Measurements from ENCODE around the gene VAT1. TPM values are rescaled to one million over a fixed set of nuclear protein-coding genes. Genes with fewer than 3 reads are reported as not detected.

Gene VAT1
- total RNA-seq, 4 donors from 2014 or later, result 89.2 to 187 (median 139) TPM

GRCh38 chr17:42971589-42971988 lies 50.6 kb downstream of the VAT1 start:
- H3K4me1 ChIP-seq, result no peaks in the 10 kb centered on the region
- no peaks in the 10 kb centered on the region for H3K27me3 ChIP-seq
- ATAC-seq, result no peak
- no peaks in the 10 kb centered on the region for H3K36me3 ChIP-seq
- no peak overlapping the region for H3K4me3 ChIP-seq
- H3K27ac ChIP-seq, result no peak overlapping the region
- TF ChIP-seq EP300 (IDR thresholded peaks at IDR 0.05) (no peak), POLR2AphosphoS5 (IDR thresholded peaks at IDR 0.05) (no peak), CTCF (IDR thresholded peaks at IDR 0.05) (no peak), POLR2A (IDR thresholded peaks at IDR 0.05) (no peak)
- 60% methylated on average over 1 of the region's 5 CpGs; no CpG with 5 or more reads in 1 of the 2 donors for WGBS, 2 donors (ENCODE audit: low coverage in 1 of 2)
- H3K9me3 ChIP-seq, result no peaks in the 10 kb centered on the region

- no peak for ATAC-seq
- no peaks in the 10 kb centered on the region for H3K27me3 ChIP-seq
- no peak for TF ChIP-seq CTCF (IDR thresholded peaks at IDR 0.05)
- no peak for TF ChIP-seq EP300 (IDR thresholded peaks at IDR 0.05)
- no peaks in the 10 kb centered on the region for H3K9me3 ChIP-seq
- no peaks in the 10 kb centered on the region for H3K36me3 ChIP-seq
- WGBS, 2 donors (ENCODE audit: low coverage in 1 of 2), result 22 to 33% methylated on average over 3 of the region's 5 CpGs
- no peak overlapping the region for H3K27ac ChIP-seq
- peaks cover 0 to 8% (median 0%) of the 10 kb centered on the region in 3 donors for H3K4me1 ChIP-seq
- H3K4me3 ChIP-seq, result no peak overlapping the region
These were observed 53.1 kb downstream of the VAT1 start for GRCh38 chr17:42969001-42969581.

GRCh38 chr17:42967925-42968324 lies 54.3 kb downstream of the VAT1 start:
- TF ChIP-seq POLR2AphosphoS5 (IDR thresholded peaks at IDR 0.05) (no peak), CTCF (IDR thresholded peaks at IDR 0.05) (no peak), EP300 (IDR thresholded peaks at IDR 0.05) (no peak), POLR2A (IDR thresholded peaks at IDR 0.05) (no peak)
- 75% methylated on average over 1 of the region's 1 CpG; no CpG with 5 or more reads in 1 of the 2 donors for WGBS, 2 donors (ENCODE audit: low coverage in 1 of 2)

More at GRCh38 chr17:42967925-42968324, 54.3 kb downstream of the VAT1 start:
- peaks cover 0 to under 1% of the 10 kb centered on the region in 2 donors for H3K36me3 ChIP-seq
- H3K27ac ChIP-seq, result no peak overlapping the region
- H3K4me3 ChIP-seq, result no peak overlapping the region
- no peaks in the 10 kb centered on the region for H3K27me3 ChIP-seq
- peaks cover 0 to 19% (median 5%) of the 10 kb centered on the region in 3 donors for H3K4me1 ChIP-seq
- no peak for ATAC-seq
- no peaks in the 10 kb centered on the region for H3K9me3 ChIP-seq

Other genes starting within 250 kb of the VAT1 start
- 10 to 100 TPM; 43.1 to 64.0 (median 44.8) TPM for gene VPS25, start 248.9 kb downstream of the VAT1 start, total RNA-seq
- gene WNK4, start 241.8 kb downstream of the VAT1 start, total RNA-seq, result 1 to 10 TPM in 3 of 4 donors, under 1 TPM in 1; 0.78 to 6.7 (median 1.6) TPM
- gene COA3, start 223.7 kb downstream of the VAT1 start, total RNA-seq, result 10 to 100 TPM; 55.3 to 81.4 (median 66.8) TPM
- gene CNTD1, start 223.5 kb downstream of the VAT1 start, total RNA-seq, result under 1 TPM in 3 of 4 donors, not detected in 1; 0.20 to 0.93 (median 0.78) TPM
- gene BECN1, start 198.1 kb downstream of the VAT1 start, total RNA-seq, result 100 to 1,000 TPM; 143 to 185 (median 155) TPM
- 100 to 1,000 TPM in 1 of 4 donors, 10 to 100 TPM in 3; 60.7 to 109 (median 82.0) TPM for gene PSME3, start 189.0 kb downstream of the VAT1 start, total RNA-seq
- gene AOC2, start 177.8 kb downstream of the VAT1 start, total RNA-seq, result 1 to 10 TPM in 3 of 4 donors, under 1 TPM in 1; 0.81 to 1.7 (median 1.4) TPM
- gene AOC3, start 171.2 kb downstream of the VAT1 start, total RNA-seq, result 100 to 1,000 TPM in 2 of 4 donors, 10 to 100 TPM in 2; 48.3 to 196 (median 108) TPM
- not detected for gene G6PC1, start 121.6 kb downstream of the VAT1 start, total RNA-seq
- gene AARSD1, start 57.9 kb downstream of the VAT1 start, total RNA-seq, result 10 to 100 TPM; 10.9 to 39.5 (median 26.3) TPM
- gene PTGES3L, start 42.3 kb downstream of the VAT1 start, total RNA-seq, result 10 to 100 TPM in 2 of 4 donors, 1 to 10 TPM in 2; 5.5 to 19.6 (median 10.1) TPM
- gene RUNDC1, start 41.8 kb downstream of the VAT1 start, total RNA-seq, result 10 to 100 TPM; 16.4 to 20.9 (median 19.4) TPM
- gene RPL27, start 24.0 kb downstream of the VAT1 start, total RNA-seq, result 1,000 to 10,000 TPM in 3 of 4 donors, 100 to 1,000 TPM in 1; 854 to 1,510 (median 1,196) TPM
- gene IFI35, start 15.6 kb downstream of the VAT1 start, total RNA-seq, result 10 to 100 TPM; 17.1 to 27.9 (median 22.9) TPM
- 1 to 10 TPM; 1.5 to 4.5 (median 2.5) TPM for gene RND2, start 2.8 kb upstream of the VAT1 start, total RNA-seq
- gene BRCA1, start 103.0 kb upstream of the VAT1 start, total RNA-seq, result 1 to 10 TPM; 4.9 to 7.9 (median 6.1) TPM
- gene NBR1, start 148.8 kb upstream of the VAT1 start, total RNA-seq, result 100 to 1,000 TPM in 3 of 4 donors, 10 to 100 TPM in 1; 99.2 to 152 (median 126) TPM
- gene TMEM106A, start 189.5 kb upstream of the VAT1 start, total RNA-seq, result 10 to 100 TPM in 1 of 4 donors, 1 to 10 TPM in 3; 3.7 to 13.5 (median 4.4) TPM
- not detected for gene CCDC200, start 206.2 kb upstream of the VAT1 start, total RNA-seq
- gene RNU2-1, start 211.6 kb upstream of the VAT1 start, total RNA-seq, result not detected

Measured in gastroesophageal sphincter (tissue), 4 donors.